ENCODE data around the gene INF2.

Gene INF2

DNA sequence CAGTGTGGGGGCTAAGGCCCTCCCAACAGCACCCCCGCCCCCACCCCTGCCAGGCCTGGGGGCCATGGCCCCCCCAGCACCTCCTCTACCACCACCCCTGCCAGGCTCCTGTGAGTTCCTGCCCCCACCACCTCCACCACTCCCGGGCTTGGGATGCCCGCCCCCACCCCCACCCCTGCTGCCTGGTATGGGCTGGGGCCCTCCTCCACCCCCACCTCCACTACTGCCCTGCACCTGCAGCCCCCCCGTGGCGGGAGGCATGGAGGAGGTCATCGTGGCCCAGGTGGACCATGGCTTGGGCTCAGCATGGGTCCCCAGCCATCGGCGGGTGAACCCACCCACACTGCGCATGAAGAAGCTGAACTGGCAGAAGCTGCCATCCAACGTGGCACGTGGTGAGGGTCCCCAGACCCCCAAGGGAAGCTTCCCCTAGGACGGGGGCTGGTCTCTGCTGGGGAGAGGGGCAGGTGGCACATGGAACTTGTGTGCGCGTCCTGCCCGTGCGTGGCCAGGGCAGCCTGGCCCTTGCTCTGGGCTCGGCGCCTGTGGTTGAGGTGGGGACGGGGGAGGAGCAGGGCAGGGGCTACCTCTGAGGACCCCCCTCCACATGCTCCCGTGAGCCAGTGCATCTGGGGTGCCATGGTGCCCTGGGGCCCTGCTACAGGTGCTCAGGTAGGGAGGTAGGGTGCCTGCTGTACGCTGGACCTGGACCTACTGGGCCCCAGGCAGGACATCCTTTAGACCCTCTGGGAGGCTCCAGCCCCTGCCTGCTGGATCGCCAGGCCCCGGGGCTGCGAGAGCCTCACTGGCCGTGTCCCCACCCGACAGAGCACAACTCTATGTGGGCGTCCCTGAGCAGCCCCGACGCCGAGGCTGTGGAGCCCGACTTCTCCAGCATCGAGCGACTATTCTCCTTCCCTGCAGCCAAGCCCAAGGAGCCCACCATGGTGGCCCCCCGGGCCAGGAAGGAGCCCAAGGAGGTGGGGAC, 18.5 kb downstream of the INF2 start:
- Histone ChIP-seq H3K4ac (ENCODE audit: low read depth in 1 of 2, low read length in 2 of 2) (no peak overlapping the region), H3K27me3 (ENCODE audit: control insufficient read depth in 1 of 2, insufficient read depth in 1 of 2, low read length in 2 of 2) (no peaks in the 10 kb centered on the region), H4K91ac (ENCODE audit: low read length) (no peak overlapping the region), H2AFZ (ENCODE audit: low read depth, low read length) (no peak overlapping the region), H2BK15ac (ENCODE audit: low read depth, poor library complexity, severe bottlenecking) (no peak overlapping the region), H3K4me2 (ENCODE audit: low read length, poor library complexity, severe bottlenecking) (no peak overlapping the region), H3K4me3 (ENCODE audit: insufficient read depth in 1 of 2, low read depth in 1 of 2, low read length in 2 of 2) (no peak overlapping the region), H3K23ac (ENCODE audit: low read length in 2 of 2) (no peak overlapping the region), H3K36me3 (ENCODE audit: control insufficient read depth in 1 of 2, insufficient read depth in 2 of 2, low read depth in 1 of 2, low read length in 2 of 2) (peaks cover 72 to 87% of the 10 kb centered on the region in 2 experiments), H2BK5ac (ENCODE audit: low read depth, low read length, poor library complexity, severe bottlenecking) (no peak overlapping the region), H3K9me3 (ENCODE audit: control insufficient read depth, low read length) (no peaks in the 10 kb centered on the region), H3K9ac (ENCODE audit: low read length) (no peak overlapping the region), H3K79me1 (replicated peaks; ENCODE audit: low read length, poor library complexity, severe bottlenecking) (peaks cover 27% of the 10 kb centered on the region), H2BK12ac (ENCODE audit: low read length in 2 of 2) (no peak overlapping the region), H3K18ac (ENCODE audit: low read depth in 1 of 2, low read length in 2 of 2) (no peak overlapping the region), H2AK5ac (ENCODE audit: low read length, severe bottlenecking) (peak overlapping the region; percentile 42), H2BK120ac (ENCODE audit: low read depth, low read length) (no peak overlapping the region), H3K27ac (ENCODE audit: low read length, poor library complexity, severe bottlenecking) (no peak overlapping the region), H4K8ac (ENCODE audit: low read length) (no peak overlapping the region), H3K4me1 (ENCODE audit: control insufficient read depth, insufficient read depth, low read depth, low read length) (peaks cover 45% of the 10 kb centered on the region), H3K14ac (ENCODE audit: low read length in 2 of 2) (no peak overlapping the region)
- 83% methylated on average over 29 of the region's 34 CpGs for WGBS
- DNase-seq: no peak

DNA sequence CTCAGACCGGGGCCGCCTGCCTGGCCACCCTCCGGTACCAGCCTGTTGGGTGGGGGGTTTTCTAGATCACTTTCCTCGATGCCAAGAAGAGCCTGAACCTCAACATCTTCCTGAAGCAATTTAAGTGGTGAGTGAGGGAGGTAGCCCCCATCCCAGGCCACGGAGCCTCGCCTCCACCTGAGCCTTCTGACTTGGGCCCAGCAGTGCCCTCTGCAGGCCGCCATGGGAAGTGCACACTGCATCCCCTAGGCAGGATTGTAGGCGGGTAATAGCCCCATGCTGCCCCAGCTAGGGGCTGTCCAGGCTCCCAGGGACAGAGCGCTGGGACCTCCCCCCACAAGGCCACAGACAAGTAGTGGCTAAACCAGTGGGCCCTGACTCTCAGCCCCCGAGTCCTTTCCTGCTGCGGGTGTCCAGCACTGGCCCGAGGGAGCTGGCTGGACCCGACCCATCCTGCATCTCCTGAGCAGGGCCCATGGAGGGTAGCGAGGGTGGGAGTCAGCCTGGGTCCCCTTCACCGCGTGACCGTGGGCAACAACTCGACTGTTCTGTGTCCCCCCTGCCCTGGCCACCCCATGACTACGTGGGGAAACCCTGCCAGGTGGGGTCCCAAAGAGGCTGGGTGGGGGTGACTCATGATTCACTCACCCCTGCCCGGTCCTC, 19.3 kb downstream of the INF2 start:
- Histone ChIP-seq H2BK120ac (ENCODE audit: low read depth, low read length) (no peak overlapping the region), H3K4me2 (ENCODE audit: low read length, poor library complexity, severe bottlenecking) (no peak overlapping the region), H3K4me3 (ENCODE audit: insufficient read depth in 1 of 2, low read depth in 1 of 2, low read length in 2 of 2) (no peak overlapping the region), H3K14ac (ENCODE audit: low read length in 2 of 2) (no peak overlapping the region), H3K4ac (ENCODE audit: low read depth in 1 of 2, low read length in 2 of 2) (no peak overlapping the region), H2BK15ac (ENCODE audit: low read depth, poor library complexity, severe bottlenecking) (no peak overlapping the region), H2AK5ac (ENCODE audit: low read length, severe bottlenecking) (peak overlapping the region; percentile 21), H3K9ac (ENCODE audit: low read length) (peak overlapping the region; percentile 43), H3K36me3 (ENCODE audit: control insufficient read depth in 1 of 2, insufficient read depth in 2 of 2, low read depth in 1 of 2, low read length in 2 of 2) (peaks cover 71 to 87% of the 10 kb centered on the region in 2 experiments), H3K23ac (ENCODE audit: low read length in 2 of 2) (no peak overlapping the region), H2BK5ac (ENCODE audit: low read depth, low read length, poor library complexity, severe bottlenecking) (no peak overlapping the region), H3K4me1 (ENCODE audit: control insufficient read depth, insufficient read depth, low read depth, low read length) (peaks cover 42% of the 10 kb centered on the region), H4K91ac (ENCODE audit: low read length) (no peak overlapping the region), H3K9me3 (ENCODE audit: control insufficient read depth, low read length) (no peaks in the 10 kb centered on the region), H3K79me1 (replicated peaks; ENCODE audit: low read length, poor library complexity, severe bottlenecking) (peaks cover 19% of the 10 kb centered on the region), H4K8ac (ENCODE audit: low read length) (no peak overlapping the region), H3K18ac (ENCODE audit: low read depth in 1 of 2, low read length in 2 of 2) (peak overlapping the region in 1 of 2 experiments; percentile 40), H3K27me3 (ENCODE audit: control insufficient read depth in 1 of 2, insufficient read depth in 1 of 2, low read length in 2 of 2) (no peaks in the 10 kb centered on the region), H3K27ac (ENCODE audit: low read length, poor library complexity, severe bottlenecking) (no peak overlapping the region), H2AFZ (ENCODE audit: low read depth, low read length) (no peak overlapping the region), H2BK12ac (ENCODE audit: low read length in 2 of 2) (no peak overlapping the region)
- 60% methylated on average over 19 of the region's 20 CpGs for WGBS
- peak; percentile 63 for DNase-seq

DNA sequence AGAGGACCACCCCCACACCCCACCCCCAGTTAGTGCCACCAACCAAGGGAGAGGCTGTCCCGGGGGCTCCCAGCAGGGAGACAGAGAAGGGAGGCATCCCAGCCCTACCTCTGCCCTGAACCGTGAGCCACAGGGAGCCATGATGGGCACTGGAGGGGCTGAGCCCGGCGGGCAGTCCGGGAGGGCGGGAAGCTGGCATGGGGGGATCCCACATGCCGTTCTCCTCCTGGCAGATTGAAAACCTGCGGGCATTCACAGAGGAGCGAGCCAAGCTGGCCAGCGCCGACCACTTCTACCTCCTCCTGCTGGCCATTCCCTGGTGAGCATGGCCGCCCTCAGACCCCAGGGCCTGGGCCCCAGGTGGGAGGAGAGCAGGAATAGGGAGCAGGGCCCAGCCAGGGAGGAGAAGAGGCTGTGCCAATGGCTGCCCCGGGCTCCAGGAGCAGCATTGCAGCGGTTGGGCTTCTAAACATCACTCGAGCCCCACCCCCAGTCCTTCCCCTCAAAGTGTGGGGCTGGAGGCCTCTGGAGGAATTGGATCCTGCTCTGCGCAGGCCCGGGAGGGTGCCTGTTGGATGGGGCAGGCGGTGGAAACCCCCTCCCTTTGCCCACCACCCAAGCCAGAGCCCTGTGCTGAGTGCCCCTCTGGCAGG, 20.1 kb downstream of the INF2 start:
- Histone ChIP-seq H3K9me3 (ENCODE audit: control insufficient read depth, low read length) (no peaks in the 10 kb centered on the region), H2BK12ac (ENCODE audit: low read length in 2 of 2) (no peak overlapping the region), H3K14ac (ENCODE audit: low read length in 2 of 2) (no peak overlapping the region), H2BK15ac (ENCODE audit: low read depth, poor library complexity, severe bottlenecking) (no peak overlapping the region), H4K91ac (ENCODE audit: low read length) (peak overlapping the region; percentile 44), H3K4ac (ENCODE audit: low read depth in 1 of 2, low read length in 2 of 2) (no peak overlapping the region), H3K23ac (ENCODE audit: low read length in 2 of 2) (no peak overlapping the region), H3K4me1 (ENCODE audit: control insufficient read depth, insufficient read depth, low read depth, low read length) (peaks cover 42% of the 10 kb centered on the region), H2AFZ (ENCODE audit: low read depth, low read length) (no peak overlapping the region), H3K4me3 (ENCODE audit: insufficient read depth in 1 of 2, low read depth in 1 of 2, low read length in 2 of 2) (no peak overlapping the region), H4K8ac (ENCODE audit: low read length) (peak overlapping the region; percentile 15), H2BK120ac (ENCODE audit: low read depth, low read length) (no peak overlapping the region), H3K18ac (ENCODE audit: low read depth in 1 of 2, low read length in 2 of 2) (no peak overlapping the region), H3K27me3 (ENCODE audit: control insufficient read depth in 1 of 2, insufficient read depth in 1 of 2, low read length in 2 of 2) (no peaks in the 10 kb centered on the region), H2AK5ac (ENCODE audit: low read length, severe bottlenecking) (no peak overlapping the region), H3K36me3 (ENCODE audit: control insufficient read depth in 1 of 2, insufficient read depth in 2 of 2, low read depth in 1 of 2, low read length in 2 of 2) (peaks cover 71 to 87% of the 10 kb centered on the region in 2 experiments), H3K9ac (ENCODE audit: low read length) (no peak overlapping the region), H3K4me2 (ENCODE audit: low read length, poor library complexity, severe bottlenecking) (no peak overlapping the region), H3K27ac (ENCODE audit: low read length, poor library complexity, severe bottlenecking) (no peak overlapping the region), H2BK5ac (ENCODE audit: low read depth, low read length, poor library complexity, severe bottlenecking) (no peak overlapping the region), H3K79me1 (replicated peaks; ENCODE audit: low read length, poor library complexity, severe bottlenecking) (peaks cover 19% of the 10 kb centered on the region)
- 96% methylated on average over 17 of the region's 18 CpGs for WGBS
- DNase-seq: no peak

Measured in mesenchymal stem cell (in vitro differentiated cells and primary cell).